H1 (cell line): ENCODE data around the gene SMPX. TPM values are rescaled to one million over a fixed set of nuclear protein-coding genes. Genes with fewer than 3 reads are reported as not detected.

Source experiments
- BACH1 ChIP-seq: IDR thresholded peaks from 2 replicates; pipeline ENCODE4 v1.6.1; 2012; ENCODE audit warnings: low read length, improper control_type of control experiment
- CBX8 ChIP-seq: fragments of 300-800, 300-1000 bp; sonication (generic); IDR thresholded peaks from 2 replicates; pipeline ENCODE4 v1.7.1; 2016; ENCODE audit warnings: low read depth, low read length, borderline replicate concordance
- GTF2F1 ChIP-seq: IDR thresholded peaks from 2 replicates; pipeline ENCODE4 v1.6.1; 2012; ENCODE audit warnings: low read depth, low read length, improper control_type of control experiment, borderline replicate concordance
- JUND ChIP-seq: IDR thresholded peaks from 2 replicates; pipeline ENCODE4 v1.6.1; 2011; ENCODE audit warnings: mild to moderate bottlenecking, improper control_type of control experiment, low read length
- MAFK ChIP-seq: IDR thresholded peaks from 2 replicates; pipeline ENCODE4 v1.6.1; 2012; ENCODE audit warnings: low read depth, mild to moderate bottlenecking, improper control_type of control experiment, low read length
- RNF2 ChIP-seq: fragments of 200-900, 300-1000 bp; sonication (generic); IDR thresholded peaks from 2 replicates; pipeline ENCODE4 v1.7.1; 2016; ENCODE audit warnings: borderline replicate concordance, low read depth, mild to moderate bottlenecking, antibody characterized with exemption, low read length; ENCODE audit not compliant: poor library complexity, severe bottlenecking; ENCODE audit errors: missing control alignments
- TCF12 ChIP-seq: IDR thresholded peaks from 2 replicates; pipeline ENCODE4 v1.6.1; 2011; ENCODE audit warnings: low read depth, mild to moderate bottlenecking, low read length
- polyA plus RNA-seq, 7 experiments: library from polyadenylated mRNA; depleted of rRNA in 3 of 7; stranded (reverse) in 5 of 7; unstranded in 2 of 7; fragments of >200 nt in 5 of 7; fragments of 200-250 nt in 2 of 7; gene quantifications; 1 replicate in 5 of 7; 2 replicates in 1 of 7; 4 replicates in 1 of 7; pipeline versions ENCODE4 v1.2.1 to v1.2.3, GENCODE V29; 2011 to 2013; ENCODE audit warnings: missing spikeins in 2 of 7, mixed read lengths in 2 of 7
- total RNA-seq: library from RNA; stranded (reverse); fragmentation: NEBNext Ultra II Directional; extraction: Animal tissue kit (Norgen Biotek cat#: 25700); gene quantifications from 2 replicates; pipeline ENCODE4 v1.2.1, GENCODE V29; 2021

The SMPX gene
- total and polyA plus RNA-seq, 2 of the 8 experiments (the other 6 are each of a cell fraction or from before 2014, with no cell fraction given): not detected

- no peak for TF ChIP-seq CBX8
- TF ChIP-seq GTF2F1: no peak
- TF ChIP-seq TCF12: no peak
- no peak for TF ChIP-seq MAFK
- no peak for TF ChIP-seq JUND
- no peak for TF ChIP-seq BACH1
- TF ChIP-seq RNF2: no peak
Observed at GRCh38 chrX:21806691-21807090, 48.8 kb upstream of the SMPX start (continued).
